Femur (tissue), 1 donor: ENCODE results near the gene DNHD1.
A peak's percentile ranks its signal among the peaks of the same experiment; 100 is the strongest.

Experiments used
- DNase-seq: peaks from one replicate; pipeline ENCODE4 v3.0.0-alpha.2; 2017

The DNHD1 gene, protein sequence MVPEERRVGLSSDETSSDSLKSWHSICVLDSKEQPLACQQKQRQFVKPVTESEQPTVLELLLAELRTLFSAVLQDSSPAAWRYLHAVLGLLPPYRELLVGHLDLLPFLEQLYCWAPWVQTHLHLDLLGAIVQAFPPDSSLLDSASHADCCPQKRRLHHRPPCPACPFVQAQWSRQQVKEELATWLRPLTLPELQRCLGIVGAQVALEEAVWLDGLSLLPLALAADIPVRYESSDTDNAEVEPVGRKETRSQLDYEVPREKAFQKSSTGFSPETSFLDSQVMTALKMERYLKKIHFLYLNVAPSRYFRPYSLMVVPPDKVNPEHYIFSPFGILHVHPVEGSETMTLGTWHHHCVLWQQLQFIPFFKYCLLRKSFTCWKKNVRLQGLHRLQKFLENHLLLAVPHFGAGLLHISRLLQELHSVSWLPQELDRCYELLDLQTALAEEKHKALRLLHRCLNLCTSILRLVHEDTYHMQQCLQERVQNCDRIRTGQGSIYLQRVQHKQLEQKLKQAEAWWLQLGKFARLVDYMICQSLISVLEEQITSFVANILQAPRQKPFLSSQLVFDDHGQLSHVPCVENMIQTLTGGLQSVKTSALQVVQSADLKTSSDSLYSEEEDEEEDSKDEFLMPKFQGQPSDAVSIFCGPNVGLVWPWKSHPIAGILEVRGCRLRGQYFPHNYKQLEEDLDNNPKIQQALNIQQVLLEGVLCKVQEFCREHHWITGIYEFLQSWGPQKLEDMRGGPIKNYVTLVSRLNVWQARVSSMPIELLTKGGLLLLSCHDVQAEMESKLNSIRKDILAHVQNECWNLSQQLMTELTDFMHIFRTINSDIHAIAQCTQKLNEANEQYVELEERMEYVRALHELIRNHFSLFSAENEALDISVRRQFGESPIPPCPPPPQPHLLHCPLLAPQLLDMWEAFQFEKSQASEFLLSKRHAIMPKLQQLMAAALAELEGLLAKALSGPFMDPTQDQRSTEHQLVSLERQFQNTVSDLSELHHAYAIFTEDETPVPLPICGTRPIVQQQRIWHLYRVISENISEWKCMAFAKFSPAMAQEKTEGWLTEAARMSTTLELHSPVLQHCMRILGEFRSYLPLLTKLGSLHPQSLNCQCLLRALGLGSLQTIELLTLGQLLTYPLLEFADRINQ (N-terminal part only)

DNA sequence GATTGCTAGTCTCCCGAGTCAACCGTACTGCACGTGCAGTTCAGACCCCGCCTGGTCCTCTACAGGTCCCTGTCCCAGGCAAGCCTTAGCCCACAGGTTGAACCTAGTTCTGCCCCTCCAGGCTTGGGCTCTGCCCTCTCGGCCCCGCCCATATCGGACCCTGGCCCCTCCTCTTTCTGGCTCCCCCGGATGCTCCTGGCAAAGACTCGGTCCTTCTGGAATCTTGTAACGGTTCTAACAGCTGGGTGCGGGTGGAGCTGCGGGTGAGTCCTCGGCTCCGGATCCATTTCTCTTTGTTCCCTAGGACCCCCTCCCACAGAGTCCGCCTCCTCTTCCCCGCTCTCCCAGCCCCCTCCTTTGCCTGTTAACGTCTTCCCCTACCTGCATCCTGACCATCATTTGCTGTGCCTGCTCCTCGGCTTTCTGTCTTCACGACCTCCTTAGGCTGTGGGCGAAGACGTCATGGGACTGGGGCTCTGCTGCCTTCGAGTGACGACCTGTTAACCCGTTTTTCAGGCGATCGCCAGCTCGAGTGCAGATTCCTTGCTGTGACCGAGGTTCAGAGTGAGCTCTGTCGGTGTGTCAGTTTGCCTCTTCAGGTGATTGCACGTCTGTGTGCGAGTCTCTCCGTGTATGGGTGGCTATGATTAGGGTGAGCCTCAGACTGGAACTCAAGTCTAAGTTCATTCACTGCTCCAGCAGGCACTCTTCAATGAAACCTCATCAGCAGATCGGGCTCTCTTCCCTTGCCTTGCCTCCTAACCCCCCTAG lies at the start of gene DNHD1:
DNHD1 (plus strand) TSS at position 212 of the 771 bp plus-strand sequence. CDS start 936 bp downstream, outside the sequence.
- peak; percentile 36 for DNase-seq

DNA sequence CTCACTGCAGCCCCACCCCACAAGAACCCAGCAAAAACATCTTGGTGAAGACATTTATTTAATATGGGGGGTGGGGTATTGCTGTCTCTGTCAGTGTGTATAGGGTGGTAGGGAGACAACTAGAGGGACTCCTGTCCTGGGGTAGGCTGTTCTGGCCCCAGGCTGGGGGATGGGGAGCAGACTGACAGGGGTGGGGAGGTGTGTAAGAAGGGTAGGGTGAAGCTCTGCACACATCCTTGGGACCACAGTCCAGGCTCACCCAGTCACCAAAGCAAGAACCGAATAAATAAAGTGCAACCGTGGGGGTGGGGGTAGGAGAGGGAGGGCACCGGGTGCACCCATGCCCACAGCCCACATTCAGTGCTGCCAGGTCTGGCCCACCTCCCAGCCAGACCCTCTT lies 48.5 kb upstream of the DNHD1 start:
- DNase-seq = no peak

DNA sequence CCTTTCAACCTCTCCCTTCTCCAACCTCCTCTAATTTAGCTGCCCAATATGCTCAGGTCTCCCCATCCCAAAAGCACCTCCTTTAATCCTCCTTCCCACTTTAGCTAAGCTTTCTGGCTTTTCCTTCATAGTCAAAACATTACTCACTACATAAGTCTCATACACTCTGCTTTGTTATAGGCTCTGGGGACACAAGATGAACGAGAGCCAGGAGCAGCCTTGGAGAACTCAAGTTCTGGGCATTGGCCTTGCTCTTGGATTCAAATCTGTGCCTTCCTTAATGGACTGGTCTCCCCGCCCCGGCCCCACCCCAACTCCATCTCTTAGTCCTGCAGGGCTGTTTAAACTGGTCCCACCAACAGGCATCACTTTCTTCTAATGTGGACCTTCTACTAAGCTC lies 44.9 kb upstream of the DNHD1 start:
- DNase-seq = no peak

DNA sequence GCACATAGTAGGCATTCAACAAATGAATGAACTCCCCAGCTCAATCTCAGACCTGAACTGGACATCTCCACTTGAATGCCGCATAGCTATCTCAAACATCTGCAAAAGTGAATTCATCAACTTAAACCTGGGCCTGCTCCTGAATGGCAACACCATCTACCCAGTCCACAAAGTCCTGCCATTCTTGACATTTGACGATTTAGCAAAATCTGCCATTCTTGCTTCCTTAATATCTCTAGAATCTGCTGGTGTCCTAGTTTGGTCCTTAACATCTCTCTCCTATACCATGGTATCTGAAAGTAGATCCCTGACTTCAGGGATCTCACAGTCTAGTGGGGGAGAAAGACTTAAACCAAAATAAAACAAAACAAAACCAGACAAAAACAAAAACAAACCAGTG lies 43.9 kb upstream of the DNHD1 start:
- DNase-seq = no peak

DNA sequence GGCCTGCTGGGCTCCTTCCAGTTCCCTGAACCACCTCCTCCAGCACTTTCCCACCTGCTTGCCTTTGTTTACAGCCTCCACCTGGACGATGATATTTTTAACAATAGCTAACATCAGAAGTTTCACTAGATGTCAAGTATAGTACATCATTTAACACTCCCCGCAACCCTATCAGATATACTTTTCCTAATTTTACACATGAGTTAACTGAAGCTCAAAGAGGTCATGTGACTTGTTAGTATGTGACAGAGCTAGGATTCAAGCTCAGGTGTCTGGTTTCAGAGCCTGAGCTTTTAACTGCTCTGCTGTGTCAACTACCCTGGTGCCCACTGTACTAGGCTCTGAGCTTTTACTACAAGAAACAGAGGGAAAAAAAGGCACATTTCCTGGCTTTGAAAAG lies 42.0 kb upstream of the DNHD1 start:
- DNase-seq = no peak

DNA sequence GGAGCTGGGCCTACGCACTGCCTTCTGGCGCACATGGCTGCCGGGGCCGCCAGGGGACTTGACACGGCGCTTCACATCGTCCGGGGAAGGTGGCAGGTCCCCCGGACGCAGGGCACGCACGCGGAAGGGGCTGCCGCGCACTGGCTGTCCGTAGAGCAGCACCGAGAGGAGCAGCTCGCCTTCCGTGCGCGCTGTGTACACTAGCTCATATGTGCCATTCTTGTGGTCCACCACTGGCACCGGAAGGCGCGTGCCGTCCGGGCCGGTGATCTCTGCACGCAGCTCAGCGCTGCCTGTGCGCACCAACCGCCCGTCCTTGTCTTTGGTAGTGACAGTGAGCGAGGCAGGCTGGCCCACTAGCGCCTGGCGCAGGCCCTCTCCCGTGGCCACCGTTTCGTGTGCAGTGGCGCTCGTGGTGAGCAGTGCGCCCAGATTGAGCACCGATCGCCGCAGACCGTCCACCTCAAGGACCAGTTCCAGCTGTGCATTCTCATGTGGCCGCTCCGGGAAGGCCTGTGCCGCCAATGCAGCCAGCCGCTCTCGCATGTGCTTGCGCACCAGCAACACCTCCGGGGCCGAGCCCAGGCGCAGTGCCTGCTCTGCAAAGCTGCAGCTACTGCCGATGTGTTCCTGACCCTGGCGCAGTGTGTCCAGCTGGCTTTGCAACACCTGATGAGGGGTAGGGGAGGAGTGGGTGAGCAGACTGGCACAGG lies 40.6 kb upstream of the DNHD1 start:
- DNase-seq = no peak

DNA sequence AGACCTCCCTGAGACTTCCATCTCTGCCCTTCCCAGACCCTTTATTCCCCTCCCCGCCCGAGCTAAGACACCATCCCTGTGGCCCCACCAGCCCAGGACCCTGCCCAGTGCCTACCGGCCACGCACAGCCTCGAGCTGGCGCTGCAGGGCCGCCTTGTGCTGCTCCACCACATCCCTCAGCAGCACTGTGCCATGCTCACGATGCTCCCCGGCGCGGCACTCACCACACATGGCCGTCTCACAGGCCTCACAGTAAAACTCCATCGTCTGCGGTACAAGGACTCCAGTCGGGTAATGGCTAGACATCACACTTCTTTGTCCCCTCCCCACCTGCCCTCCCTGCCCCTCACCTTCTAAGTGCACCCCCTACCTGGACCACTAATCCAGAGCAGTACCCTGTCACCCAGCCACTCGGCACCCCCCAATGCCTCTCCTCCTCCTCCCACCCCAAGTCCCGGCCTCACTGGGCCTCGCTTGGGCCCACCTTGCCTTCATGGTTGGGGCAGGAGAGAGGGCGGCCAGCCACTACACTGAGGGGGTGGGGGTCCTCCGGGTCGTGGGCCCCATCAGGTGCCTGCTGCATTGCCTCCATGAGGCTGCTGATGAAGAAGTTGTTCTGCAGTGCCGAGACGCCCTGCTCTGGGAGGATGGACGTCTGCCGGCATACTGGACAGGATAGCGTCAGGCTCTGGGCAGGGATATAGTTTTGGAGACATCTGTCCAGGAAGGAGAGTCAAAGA lies 39.3 kb upstream of the DNHD1 start:
- DNase-seq = no peak

DNA sequence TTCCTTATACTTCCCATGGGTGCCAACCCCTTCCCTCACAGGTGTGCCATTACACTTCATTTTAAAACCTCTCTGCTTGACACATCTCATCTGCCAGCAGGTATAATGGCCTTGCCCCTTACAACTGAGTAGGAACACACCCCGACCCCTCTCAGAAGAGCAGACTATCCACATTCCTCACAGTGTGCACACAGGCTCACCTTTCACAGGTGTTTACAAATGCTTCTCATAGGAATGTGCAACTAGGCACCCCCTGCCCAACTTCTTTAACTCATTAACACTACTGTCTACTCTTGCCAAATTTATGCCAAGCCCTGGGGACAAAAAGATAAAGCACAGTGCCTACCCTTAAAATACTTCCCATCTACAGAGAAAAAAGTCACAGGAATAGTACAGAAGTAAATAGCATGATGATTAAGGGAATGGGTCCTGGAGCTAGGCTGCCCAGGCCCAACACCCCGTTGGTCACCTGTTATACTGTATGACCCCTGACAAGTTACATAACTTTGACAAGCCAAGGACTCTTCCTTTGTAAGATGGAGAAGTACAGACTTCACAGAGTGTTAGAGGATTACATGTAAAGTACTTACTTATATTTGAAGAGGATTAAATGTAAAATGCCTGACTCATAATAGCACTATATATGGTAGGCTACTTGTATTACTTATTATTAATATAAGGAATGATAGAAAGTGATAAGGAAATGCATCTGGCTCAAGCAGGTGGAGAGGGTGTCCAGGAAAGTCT lies 38.6 kb upstream of the DNHD1 start:
- no peak for DNase-seq

DNA sequence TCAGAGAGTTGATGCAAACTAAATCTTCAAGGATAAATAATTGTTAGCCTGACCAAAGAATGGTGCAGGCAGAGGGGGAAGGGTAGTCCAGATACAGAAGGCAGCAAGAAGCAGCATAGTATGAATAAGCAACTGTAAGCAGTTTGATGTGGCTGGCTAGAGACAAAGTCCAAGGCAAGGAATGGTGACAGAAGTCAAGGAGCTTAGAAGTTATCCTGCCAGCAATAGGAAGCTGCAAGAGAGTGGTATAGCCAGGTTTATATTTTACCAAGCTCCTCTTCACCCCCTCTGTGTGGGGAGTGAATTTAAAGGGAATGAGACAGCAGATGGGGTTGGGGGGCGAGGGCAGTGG lies 38.0 kb upstream of the DNHD1 start:
- no peak for DNase-seq

DNA sequence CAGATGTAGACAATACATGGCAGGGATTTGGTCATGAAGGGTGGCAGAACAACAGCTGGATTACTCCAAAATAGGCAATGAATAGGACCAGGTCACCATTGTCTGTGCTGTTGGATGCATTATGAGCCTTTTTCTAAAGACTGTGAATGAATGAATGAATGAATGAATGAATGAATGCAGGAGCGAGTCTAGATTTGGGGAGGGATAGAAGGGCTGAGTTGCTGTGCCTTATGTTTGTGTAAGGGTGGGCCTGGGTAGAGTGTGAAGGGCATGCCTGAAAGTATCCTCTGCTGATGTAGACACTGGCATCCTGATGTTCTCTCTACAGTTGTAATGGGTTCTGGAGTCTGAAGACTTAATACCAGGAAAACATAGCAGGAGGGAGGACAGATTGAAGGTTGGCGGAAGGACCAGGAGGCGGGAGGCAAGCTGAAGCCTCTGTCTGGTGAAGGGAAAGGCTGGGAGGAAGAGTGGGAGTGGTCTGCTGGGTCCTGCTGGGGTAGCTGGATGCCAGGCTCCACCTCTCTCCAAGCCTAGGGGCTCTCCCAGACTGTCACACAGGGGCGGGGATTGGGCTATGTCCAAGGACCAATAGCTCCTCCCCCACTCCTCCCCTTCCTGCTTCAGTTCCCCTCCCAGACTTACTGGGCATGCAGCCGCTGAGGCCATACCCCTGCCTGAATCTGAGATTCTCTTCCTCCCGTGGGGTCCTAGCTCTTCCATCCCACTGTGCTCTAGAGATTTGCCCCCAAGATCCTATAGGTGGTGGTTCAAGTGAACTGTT lies 28.2 kb upstream of the DNHD1 start:
- peak; percentile 93 for DNase-seq

DNA sequence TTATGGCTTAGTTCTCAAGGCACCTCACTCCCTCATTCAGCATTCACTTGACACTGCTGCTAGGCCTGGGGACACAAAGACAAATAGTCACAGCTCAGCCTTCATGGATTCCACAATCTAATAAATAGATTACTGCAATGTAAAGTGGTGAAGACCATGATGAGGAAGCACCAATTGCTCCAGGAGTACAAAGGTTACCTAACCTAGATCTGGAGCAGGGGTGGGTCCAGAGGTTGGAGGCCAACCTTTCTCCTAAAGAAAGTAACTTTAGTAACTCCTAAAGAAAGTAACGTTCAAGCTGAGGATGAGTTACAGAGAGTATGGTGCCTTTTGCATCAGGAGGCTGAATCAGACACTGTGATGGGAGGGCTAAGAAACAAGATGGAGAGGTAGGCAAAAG lies 27.5 kb upstream of the DNHD1 start:
- DNase-seq = no peak

DNA sequence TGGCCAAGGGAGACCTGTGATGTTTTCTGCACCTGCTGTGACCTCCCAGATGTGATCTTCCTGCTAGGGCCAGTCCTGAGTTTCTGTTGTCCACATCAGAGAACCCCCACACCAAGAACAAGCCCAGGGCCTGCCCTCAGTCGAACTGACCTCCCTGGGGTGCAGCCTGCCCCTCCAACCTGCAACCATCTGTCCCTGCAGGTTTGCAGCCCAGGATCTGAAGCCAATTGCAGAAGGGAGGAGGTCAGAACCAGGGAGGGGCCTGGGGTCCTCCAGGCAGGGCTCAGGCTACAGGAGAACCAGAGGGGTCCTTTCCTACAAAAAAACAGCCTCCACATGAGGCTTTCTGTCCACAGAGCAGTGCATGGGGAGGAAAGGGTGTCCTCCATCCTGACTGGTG lies 24.1 kb upstream of the DNHD1 start:
- no peak for DNase-seq

DNA sequence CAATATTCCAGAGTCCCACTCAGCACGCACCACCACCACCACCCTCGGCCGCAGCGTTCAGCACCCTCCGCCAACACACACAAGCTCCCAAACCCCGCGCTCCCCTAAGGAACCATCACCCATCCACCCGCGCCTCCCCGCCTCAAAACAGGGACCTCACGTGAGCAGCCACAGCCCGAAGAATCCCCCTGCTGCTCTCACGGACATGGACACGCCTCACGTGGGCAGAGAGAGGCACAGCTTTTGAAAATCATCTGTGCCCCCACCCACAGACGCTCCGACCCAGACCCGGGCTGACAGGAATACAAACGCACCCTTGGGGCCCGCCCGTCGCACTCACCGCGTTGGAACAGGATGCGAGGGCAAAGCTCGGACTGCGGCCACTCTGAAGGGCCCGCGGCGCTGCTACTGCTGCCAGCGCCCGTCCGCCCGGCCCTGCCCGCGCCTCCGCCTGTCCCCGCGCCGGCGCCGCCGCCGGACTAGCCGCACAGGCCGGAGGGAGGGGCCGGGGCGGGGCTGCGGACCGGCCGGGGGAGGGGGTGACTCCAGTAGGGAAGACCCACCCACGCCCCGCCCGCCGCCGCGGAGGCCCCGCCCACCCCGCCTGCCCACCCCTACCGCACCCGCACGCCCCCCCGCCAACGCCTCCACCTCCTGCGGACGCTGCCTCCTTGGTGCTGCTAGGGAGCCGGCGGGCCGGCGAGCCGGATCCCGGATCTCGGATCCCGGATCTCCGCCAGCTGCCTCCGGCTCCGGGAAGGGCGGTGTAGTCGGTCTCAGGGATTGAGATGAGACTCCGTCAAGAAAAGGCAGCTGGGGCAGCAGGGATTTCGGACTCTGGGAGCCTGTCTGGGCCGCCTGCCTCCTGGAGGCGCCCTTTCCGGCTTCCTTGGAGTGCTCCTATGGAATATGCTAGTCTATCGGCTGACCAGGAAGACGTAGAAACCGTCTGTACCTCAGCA lies 23.3 kb upstream of the DNHD1 start, which contains the start of gene TRIM3:
TRIM3 (minus strand) TSS at position 491 of the 962 bp plus-strand sequence. CDS start 8,246 bp downstream, outside the sequence.
- DNase-seq = peak; percentile 97

DNA sequence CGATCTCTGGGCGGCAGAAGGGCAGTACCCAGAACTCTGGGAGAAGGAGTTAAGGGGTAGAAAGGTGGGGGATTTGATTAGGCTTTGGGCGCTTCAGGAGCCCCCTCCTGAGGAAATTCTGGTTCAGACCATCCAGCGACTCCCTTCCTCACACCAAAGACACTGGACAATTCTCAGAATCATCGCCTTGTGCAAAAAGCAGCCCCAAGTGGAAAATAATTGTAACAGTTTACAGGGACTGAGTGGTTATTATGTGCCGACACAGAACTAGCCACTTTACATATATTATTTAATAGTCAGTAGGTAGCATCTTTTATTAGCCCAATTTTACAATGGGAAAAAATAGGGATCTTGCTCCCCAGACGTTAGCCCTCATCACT lies 22.7 kb upstream of the DNHD1 start:
- DNase-seq = no peak

DNA sequence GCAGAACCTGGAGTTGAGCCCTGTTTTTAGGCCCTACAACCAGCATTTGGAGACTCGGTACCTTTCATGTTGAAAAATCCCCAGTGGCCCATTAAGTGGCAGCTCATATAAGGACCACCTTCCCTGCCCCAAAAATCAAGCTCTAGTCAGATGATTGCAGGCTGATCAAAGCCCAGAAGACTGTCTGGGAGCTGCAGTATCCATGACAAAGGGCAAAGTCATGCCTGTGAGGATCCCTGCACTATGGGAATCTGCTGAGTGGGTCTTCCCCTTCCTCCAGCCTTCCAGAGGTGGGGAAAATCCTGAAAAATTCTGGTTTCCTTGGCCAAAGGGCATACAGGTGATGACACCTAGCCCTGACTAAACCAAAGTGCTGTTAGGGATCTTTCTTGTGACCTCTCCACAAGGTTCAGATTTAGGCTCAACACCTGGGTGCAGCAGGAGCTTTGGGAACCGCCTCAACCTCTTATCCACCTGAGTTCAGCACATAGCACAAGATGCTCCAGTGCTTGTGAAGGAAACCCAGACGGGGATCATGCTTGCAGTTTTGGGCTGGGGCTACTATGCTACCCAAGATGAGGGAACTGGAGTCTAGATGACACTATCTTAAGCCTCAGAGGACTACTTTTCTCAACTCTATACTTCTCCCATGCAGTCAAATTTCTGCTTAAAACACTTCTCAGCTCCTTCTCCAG lies 22.1 kb upstream of the DNHD1 start:
- no peak for DNase-seq

DNA sequence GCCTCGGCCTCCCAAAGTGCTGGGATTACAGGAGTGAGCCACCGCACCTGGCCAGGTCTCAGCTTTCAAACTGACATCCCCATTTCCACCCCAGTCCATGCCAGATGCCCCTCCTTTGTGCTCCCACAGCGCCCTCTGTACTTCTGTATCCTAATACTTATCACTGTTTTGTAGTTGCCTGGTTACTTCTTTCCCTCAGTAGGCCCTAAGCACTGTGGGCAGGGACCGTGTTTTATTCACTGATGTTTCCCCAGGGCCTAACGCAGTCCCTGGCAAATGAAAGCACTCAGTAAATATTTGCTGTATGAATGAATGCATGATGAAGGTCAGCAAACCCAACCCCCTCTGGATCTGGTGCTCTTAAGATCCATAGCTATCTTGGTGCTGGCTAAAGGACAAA lies 21.1 kb upstream of the DNHD1 start:
- DNase-seq = no peak

DNA sequence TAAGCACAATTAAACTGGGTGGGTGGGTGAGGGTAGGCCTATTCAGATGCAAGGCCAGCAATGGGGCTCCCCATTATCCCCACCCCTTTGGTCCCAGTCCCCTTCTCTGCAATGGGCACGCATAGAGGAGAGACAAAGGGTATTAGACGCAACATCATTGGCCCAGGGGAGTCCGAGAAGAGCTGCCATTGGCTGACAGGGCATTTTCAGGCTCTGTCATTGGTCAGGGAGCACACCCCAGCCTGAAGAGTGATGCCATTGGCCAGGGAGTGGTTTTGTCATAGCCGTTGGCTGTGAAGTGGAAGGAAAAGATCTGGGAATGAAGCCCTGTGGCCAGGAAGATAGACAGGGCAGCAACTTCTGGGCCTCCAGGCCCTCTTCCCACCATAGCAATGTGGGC lies 20.5 kb upstream of the DNHD1 start:
- DNase-seq = no peak
